Lung microvascular endothelial cell (primary cell): Measurements from ENCODE around the gene MYBPC1. TPM values are rescaled to one million over a fixed set of nuclear protein-coding genes. Genes with fewer than 3 reads are reported as not detected.
"Not testable (repeated sequence)": the region's sequence is repeated elsewhere in the genome, so short reads cannot be mapped to it uniquely, and the experiment has no call there.

Experiments used
- DNase-seq, 2 donors: peaks; one replicate each; pipeline versions ENCODE4 v3.0.0 to v3.0.0-alpha.2; 2010; ENCODE audit warnings: low read depth in 2 of 2
- total RNA-seq: library from RNA; depleted of rRNA; stranded (reverse); fragments of >200 nt; gene quantifications from 2 replicates; pipeline ENCODE4 v1.2.1, GENCODE V29; 2014

Gene MYBPC1
- not detected in 2 replicates for total RNA-seq

GRCh38 chr12:101594700-101595099 lies at the start of gene MYBPC1:
TSS of gene MYBPC1 (plus strand) at chr12:101594971. CDS start at chr12:101595071, 100 bp downstream.
- DNase-seq: no peak

- DNase-seq: no peak
Observed at GRCh38 chr12:101551362-101552114, 43.2 kb upstream of the MYBPC1 start.

GRCh38 chr12:101552277-101552676 lies 42.5 kb upstream of the MYBPC1 start:
- DNase-seq: peak in 1 of 2 donors; percentile 9

GRCh38 chr12:101557094-101557493 lies 37.7 kb upstream of the MYBPC1 start:
- no peak for DNase-seq

GRCh38 chr12:101558726-101559125 lies 36.0 kb upstream of the MYBPC1 start:
- not testable (repeated sequence) for DNase-seq

- DNase-seq: no peak
Observed at GRCh38 chr12:101563212-101563611, 31.6 kb upstream of the MYBPC1 start.

- no peak for DNase-seq
Observed at GRCh38 chr12:101564912-101565311, 29.9 kb upstream of the MYBPC1 start.

- DNase-seq: peak in 1 of 2 donors; percentile 15
Observed at GRCh38 chr12:101566318-101566717, 28.5 kb upstream of the MYBPC1 start.

- DNase-seq: no peak
Observed at GRCh38 chr12:101567918-101568317, 26.9 kb upstream of the MYBPC1 start.

- peak; percentile 45 to 69 for DNase-seq
Observed at GRCh38 chr12:101570047-101570446, 24.7 kb upstream of the MYBPC1 start.

GRCh38 chr12:101571105-101571504 lies 23.7 kb upstream of the MYBPC1 start:
- DNase-seq: no peak

- no peak for DNase-seq
Observed at GRCh38 chr12:101573743-101574142, 21.0 kb upstream of the MYBPC1 start.

GRCh38 chr12:101578417-101578816 lies 16.4 kb upstream of the MYBPC1 start:
- DNase-seq: no peak

GRCh38 chr12:101581190-101581589 lies 13.6 kb upstream of the MYBPC1 start:
- no peak for DNase-seq

GRCh38 chr12:101582937-101583336 lies 11.8 kb upstream of the MYBPC1 start:
- DNase-seq: no peak

GRCh38 chr12:101590383-101590782 lies 4.4 kb upstream of the MYBPC1 start:
- no peak for DNase-seq

GRCh38 chr12:101591781-101592180 lies 3.0 kb upstream of the MYBPC1 start:
- no peak for DNase-seq

GRCh38 chr12:101592448-101592847 lies 2.3 kb upstream of the MYBPC1 start:
- DNase-seq: no peak

GRCh38 chr12:101592921-101593320 lies 1.9 kb upstream of the MYBPC1 start:
- DNase-seq: no peak

GRCh38 chr12:101596172-101596571 lies 1.4 kb downstream of the MYBPC1 start:
- DNase-seq: no peak

- no peak for DNase-seq
Observed at GRCh38 chr12:101597164-101597563, 2.4 kb downstream of the MYBPC1 start.

- no peak for DNase-seq
Observed at GRCh38 chr12:101598483-101598882, 3.7 kb downstream of the MYBPC1 start.

GRCh38 chr12:101599311-101599710 lies 4.5 kb downstream of the MYBPC1 start:
- DNase-seq: no peak
